GM12801 (cell line): ENCODE results near the gene DOK7.

Experiments used
- TF ChIP-seq, protein P1 (sequence below): IDR thresholded peaks from one replicate; pipeline ENCODE4 v1.5.1; 2011; ENCODE audit warnings: control low read depth; ENCODE audit not compliant: insufficient read length; ENCODE audit errors: extremely low read depth

The DOK7 gene

DNA sequence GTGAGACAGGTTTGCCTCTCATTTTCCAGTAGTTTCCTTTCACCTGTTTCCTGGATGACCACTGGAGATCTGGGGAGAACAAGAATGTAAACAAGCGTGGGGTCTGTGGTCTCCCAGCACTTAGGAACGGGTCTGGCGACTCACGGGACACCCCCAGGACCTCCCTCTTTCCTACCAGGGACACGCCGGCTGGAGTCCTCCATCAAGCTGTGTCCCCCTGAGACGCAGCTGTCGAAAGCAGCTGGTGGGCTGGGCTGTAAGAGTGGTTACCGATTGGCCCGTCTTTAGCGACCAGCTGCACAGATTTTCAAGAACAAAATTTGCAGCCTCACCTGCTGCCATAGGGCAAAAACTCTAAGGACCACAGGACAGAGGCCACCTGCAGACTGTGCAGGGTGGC lies 57.2 kb downstream of the DOK7 start:
- TF ChIP-seq, protein P1, sequence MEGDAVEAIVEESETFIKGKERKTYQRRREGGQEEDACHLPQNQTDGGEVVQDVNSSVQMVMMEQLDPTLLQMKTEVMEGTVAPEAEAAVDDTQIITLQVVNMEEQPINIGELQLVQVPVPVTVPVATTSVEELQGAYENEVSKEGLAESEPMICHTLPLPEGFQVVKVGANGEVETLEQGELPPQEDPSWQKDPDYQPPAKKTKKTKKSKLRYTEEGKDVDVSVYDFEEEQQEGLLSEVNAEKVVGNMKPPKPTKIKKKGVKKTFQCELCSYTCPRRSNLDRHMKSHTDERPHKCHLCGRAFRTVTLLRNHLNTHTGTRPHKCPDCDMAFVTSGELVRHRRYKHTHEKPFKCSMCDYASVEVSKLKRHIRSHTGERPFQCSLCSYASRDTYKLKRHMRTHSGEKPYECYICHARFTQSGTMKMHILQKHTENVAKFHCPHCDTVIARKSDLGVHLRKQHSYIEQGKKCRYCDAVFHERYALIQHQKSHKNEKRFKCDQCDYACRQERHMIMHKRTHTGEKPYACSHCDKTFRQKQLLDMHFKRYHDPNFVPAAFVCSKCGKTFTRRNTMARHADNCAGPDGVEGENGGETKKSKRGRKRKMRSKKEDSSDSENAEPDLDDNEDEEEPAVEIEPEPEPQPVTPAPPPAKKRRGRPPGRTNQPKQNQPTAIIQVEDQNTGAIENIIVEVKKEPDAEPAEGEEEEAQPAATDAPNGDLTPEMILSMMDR: no peak

DNA sequence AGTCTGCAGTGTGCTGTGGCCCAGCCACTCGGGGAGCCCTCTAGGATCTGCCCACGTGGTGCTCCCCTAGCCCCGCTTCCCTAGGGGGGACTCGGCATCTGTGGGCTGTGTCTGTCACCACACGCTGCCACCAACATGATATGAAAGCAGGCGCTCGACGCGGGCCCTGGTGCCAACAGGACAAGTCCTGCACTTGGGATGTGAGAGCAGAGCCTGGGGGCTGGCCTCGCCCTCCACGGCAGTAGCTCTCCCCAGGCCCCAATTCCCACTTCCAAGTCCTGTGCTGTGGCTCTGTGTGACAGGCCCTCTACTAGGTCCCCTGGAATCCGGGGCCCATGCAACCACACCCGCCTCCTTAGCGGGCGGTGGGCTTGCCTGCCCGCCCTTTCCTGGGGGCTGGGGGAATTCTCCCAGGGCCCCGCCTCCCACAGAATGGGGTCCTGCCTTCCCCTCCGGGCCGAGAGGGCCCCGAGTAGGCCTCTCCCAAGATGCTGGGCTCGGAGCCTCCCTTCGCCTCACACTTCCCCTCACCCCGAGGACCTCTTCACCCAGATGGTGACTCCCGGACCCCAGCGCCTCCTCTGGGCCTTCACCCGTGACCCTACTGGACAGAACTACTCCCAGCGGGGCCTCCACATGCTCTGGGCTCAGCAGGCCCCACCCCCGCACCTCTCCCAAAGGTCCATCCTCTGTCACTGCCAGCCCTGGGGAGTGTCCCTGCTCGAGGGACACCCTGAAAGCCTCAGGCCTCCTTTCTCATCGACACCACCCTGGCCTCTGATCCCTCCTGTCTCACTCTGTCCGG lies 57.9 kb downstream of the DOK7 start:
- TF ChIP-seq, protein P1: no peak

DNA sequence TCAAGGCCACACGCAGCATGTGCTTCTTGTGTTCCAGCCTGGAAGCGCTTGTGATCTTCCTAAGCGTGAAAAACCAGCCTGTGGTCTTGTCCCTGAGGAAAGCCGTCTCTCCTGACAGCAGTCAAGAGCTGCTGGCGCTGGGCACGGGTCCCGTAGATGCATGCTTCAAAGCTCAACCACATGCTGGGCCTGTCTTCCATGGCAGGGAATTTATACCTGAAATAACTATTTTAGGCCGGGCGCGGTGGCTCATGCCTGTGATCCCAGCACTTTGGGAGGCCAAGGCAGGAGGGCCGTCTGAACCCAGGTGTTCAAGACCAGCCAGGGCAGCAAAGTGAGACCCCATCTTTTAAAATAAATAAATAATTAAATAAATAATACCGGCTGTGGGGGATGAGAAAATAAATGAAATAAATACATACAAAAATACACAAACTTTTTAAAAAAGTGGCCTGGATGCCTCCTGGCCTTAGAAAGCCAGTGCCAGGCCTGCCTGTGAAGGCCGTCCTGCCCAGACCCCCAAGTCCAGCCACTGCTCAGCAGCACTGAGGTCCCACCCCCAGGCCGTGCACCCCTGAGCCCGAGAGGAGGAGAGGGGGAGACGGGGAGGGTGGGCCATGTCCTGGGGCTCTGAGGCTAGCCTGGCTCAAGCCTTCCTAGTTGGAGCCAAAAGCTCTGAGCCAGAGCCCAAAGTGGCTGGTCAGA lies 58.7 kb downstream of the DOK7 start:
- TF ChIP-seq, protein P1: no peak

DNA sequence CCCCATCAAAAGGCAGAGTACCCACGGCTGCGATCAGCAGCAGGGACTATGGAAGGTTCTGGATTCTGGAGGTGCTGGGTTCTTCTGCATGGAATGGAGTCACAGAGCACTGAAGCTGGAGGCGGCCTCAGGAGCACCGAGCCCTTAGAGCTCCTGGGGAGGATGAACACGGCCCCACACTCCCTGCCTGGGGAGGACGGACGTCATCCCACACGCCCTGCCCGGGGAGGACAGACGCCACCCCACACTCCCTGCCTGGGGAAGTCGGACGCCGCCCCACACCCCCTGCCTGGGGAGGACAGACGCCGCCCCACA lies 59.2 kb downstream of the DOK7 start:
- TF ChIP-seq, protein P1: no peak

DNA sequence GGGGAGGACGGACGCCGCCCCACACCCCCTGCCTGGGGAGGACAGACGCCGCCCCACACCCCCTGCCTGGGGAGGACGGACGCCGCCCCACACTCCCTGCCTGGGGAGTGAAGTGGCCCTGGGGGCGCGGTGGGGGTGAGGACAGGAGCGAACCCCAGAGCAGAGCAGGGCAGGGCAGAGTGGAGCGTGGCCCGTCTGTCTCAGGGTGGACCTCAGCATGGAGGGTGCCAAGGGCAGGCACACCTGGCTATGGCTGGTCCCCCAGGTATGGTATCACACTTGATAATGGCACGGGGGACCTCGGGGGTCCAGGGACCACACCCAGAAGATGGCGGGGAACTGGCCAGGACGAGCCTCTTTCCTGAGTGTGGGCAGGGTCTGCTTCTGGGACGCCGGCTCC lies 59.5 kb downstream of the DOK7 start:
- TF ChIP-seq, protein P1: no peak

DNA sequence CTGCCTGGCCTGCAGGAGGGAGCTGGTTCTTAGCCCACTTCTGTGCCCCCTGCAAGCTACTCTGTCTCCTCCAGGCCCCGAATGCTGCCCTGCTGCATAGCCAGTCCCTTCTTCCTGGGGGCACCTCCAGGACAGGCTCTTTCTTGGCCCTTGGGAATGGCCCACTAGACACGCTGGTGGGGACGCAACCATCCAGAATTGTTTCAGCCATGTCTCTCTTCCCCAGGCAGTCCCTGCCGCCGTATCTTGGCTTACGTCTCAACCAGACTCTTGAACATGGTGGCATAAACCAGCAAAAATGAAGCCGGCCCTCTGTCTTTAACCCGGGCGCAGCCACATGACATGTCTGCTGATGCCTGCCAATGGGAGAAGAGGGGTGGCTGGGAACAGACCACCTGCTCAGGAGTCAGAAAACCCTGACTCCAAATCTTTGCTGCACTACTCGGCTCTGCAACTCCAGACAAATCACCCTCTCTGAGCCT lies 60.1 kb downstream of the DOK7 start:
- TF ChIP-seq, protein P1: no peak

DNA sequence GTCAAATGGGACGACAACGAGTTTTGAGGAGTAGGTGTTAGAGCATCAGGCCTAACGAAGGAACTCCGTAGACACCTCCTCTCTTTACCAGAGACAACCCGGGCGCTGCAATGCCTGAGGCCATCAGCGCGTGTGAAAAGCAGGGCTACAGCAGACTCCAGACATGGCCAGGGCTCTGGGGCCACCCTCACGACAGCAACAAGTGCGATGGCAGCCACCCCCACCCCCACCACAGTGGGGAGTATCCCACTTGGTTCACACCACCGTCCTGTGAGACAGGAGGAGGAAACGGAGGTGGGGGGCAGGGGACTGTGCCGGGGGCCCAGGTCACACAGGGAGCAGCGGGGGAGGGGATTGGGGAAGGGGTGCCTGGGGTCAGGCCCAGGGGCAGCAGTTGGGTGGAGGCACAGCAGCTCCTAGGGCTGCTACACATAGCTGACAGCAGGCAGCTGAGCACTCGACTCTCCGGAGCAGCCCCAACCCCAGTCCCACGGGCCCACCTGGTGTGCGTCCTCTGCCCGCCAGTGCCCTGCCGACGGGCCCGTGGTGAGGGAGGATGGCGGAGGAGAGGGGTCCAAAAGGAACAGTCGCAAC lies 60.6 kb downstream of the DOK7 start:
- TF ChIP-seq, protein P1: no peak
